Trophoblast cell (in vitro differentiated cells and primary cell): ENCODE data around the gene ZNF576.

Source experiments
- DNase-seq, 2 donors: peaks; one replicate each; pipeline ENCODE4 v3.0.0-alpha.2; 2016
- H2AFZ ChIP-seq: 2 replicates; pipeline ENCODE4 v1.6.1; 2013; ENCODE audit warnings: low read length, moderate library complexity, mild to moderate bottlenecking; ENCODE audit not compliant: insufficient read depth, poor library complexity
- H2AK5ac ChIP-seq: 2 replicates; pipeline ENCODE4 v1.6.1; 2013; ENCODE audit warnings: mild to moderate bottlenecking, low read length
- H2BK120ac ChIP-seq: 2 replicates; pipeline ENCODE4 v1.6.1; 2013; ENCODE audit warnings: low read length, mild to moderate bottlenecking, moderate library complexity; ENCODE audit not compliant: insufficient read depth, poor library complexity
- H2BK12ac ChIP-seq: 2 replicates; pipeline ENCODE4 v1.6.1; 2013; ENCODE audit warnings: mild to moderate bottlenecking, low read length, moderate library complexity
- H2BK5ac ChIP-seq: 2 replicates; pipeline ENCODE4 v1.6.1; 2013; ENCODE audit warnings: low read length, low read depth, moderate library complexity, mild to moderate bottlenecking; ENCODE audit not compliant: poor library complexity
- H3K14ac ChIP-seq: 2 replicates; pipeline ENCODE4 v1.6.1; 2013; ENCODE audit warnings: mild to moderate bottlenecking, low read length
- H3K18ac ChIP-seq: 2 replicates; pipeline ENCODE4 v1.6.1; 2013; ENCODE audit warnings: mild to moderate bottlenecking, low read length
- H3K23ac ChIP-seq: 2 replicates; pipeline ENCODE4 v1.6.1; 2013; ENCODE audit warnings: low read length
- H3K27ac ChIP-seq: 2 replicates; pipeline ENCODE4 v1.5.1; 2013; ENCODE audit warnings: low read depth, mild to moderate bottlenecking, inconsistent platforms, low read length, moderate library complexity
- H3K27me3 ChIP-seq: 2 replicates; pipeline ENCODE4 v1.6.1; 2013; ENCODE audit warnings: inconsistent platforms, mild to moderate bottlenecking, low read length, moderate library complexity; ENCODE audit not compliant: insufficient read depth
- H3K36me3 ChIP-seq, 2 experiments: 1 replicate in 1 of 2; 2 replicates in 1 of 2; pipeline ENCODE4 v1.6.1; 2013; ENCODE audit warnings: low read length in 2 of 2, mild to moderate bottlenecking in 2 of 2, moderate library complexity in 1 of 2; ENCODE audit not compliant: insufficient read depth in 2 of 2, control insufficient read depth in 1 of 2
- H3K4ac ChIP-seq: 2 replicates; pipeline ENCODE4 v1.6.1; 2013; ENCODE audit warnings: low read depth, mild to moderate bottlenecking, low read length, moderate library complexity
- H3K4me1 ChIP-seq, 2 experiments: 1 replicate in 1 of 2; 2 replicates in 1 of 2; pipeline ENCODE4 v1.6.1; 2013; ENCODE audit warnings: low read length in 2 of 2, mild to moderate bottlenecking in 2 of 2, moderate library complexity in 1 of 2; ENCODE audit not compliant: insufficient read depth in 2 of 2, control insufficient read depth in 1 of 2
- H3K4me2 ChIP-seq: 2 replicates; pipeline ENCODE4 v1.6.1; 2013; ENCODE audit warnings: inconsistent platforms, mild to moderate bottlenecking, low read length, moderate library complexity
- H3K4me3 ChIP-seq: 2 replicates; pipeline ENCODE4 v1.5.1; 2013; ENCODE audit warnings: mild to moderate bottlenecking, low read depth, low read length, inconsistent platforms
- H3K79me1 ChIP-seq: one replicate; pipeline ENCODE4 v1.6.1; 2013; ENCODE audit warnings: low read length
- H3K79me2 ChIP-seq: 2 replicates; pipeline ENCODE4 v1.6.1; 2013; ENCODE audit warnings: low read length, mild to moderate bottlenecking; ENCODE audit not compliant: control insufficient read depth, insufficient read depth, poor library complexity
- H3K9ac ChIP-seq: 2 replicates; pipeline ENCODE4 v1.6.1; 2013; ENCODE audit warnings: mild to moderate bottlenecking, low read length
- H3K9me3 ChIP-seq: 2 replicates; pipeline ENCODE4 v1.6.1; 2013; ENCODE audit warnings: low read depth, mild to moderate bottlenecking, control low read depth, inconsistent platforms, low read length; ENCODE audit not compliant: insufficient read depth
- H4K12ac ChIP-seq: 2 replicates; pipeline ENCODE4 v1.6.1; 2013; ENCODE audit warnings: low read depth, mild to moderate bottlenecking, low read length, moderate library complexity
- H4K8ac ChIP-seq: 2 replicates; pipeline ENCODE4 v1.6.1; 2013; ENCODE audit warnings: low read depth, mild to moderate bottlenecking, low read length, moderate library complexity
- H4K91ac ChIP-seq: one replicate; pipeline ENCODE4 v1.6.1; 2013; ENCODE audit warnings: low read depth, mild to moderate bottlenecking, low read length, moderate library complexity
- WGBS: extraction: QIAGEN DNeasy Blood & Tissue Kit; methylation state at CpG from one replicate; pipeline ENCODE4 v1.1.7; 2013; ENCODE audit warnings: missing lambda C conversion rate; ENCODE audit not compliant: insufficient read length, insufficient coverage; ENCODE audit errors: extremely low coverage; 5-methylcytosine and 5-hydroxymethylcytosine counted together

The ZNF576 gene

GRCh38 chr19:43622956-43623355 is 26.6 kb downstream of the ZNF576 start:
- WGBS: no CpG with 5 or more reads among the region's 1 CpG
- H3K14ac ChIP-seq: no peak overlapping the region

GRCh38 chr19:43623889-43624670 is 27.7 kb downstream of the ZNF576 start:
- peak; percentile 14 to 43 for DNase-seq
- Histone ChIP-seq H2AK5ac (no peak overlapping the region), H3K9ac (no peak overlapping the region), H2BK5ac (no peak overlapping the region), H3K18ac (no peak overlapping the region), H3K14ac (no peak overlapping the region), H3K79me1 (peaks cover 10% of the 10 kb centered on the region), H3K27me3 (no peaks in the 10 kb centered on the region), H3K36me3 (no peaks in the 10 kb centered on the region), H4K12ac (no peak overlapping the region), H3K4me2 (no peak overlapping the region), H3K9me3 (peaks cover 6% of the 10 kb centered on the region), H2BK12ac (no peak overlapping the region), H4K8ac (no peak overlapping the region), H2AFZ (no peak overlapping the region), H3K23ac (no peak overlapping the region), H3K27ac (no peak overlapping the region), H3K79me2 (peaks cover 6% of the 10 kb centered on the region), H4K91ac (no peak overlapping the region), H3K4ac (no peak overlapping the region), H3K4me3 (no peak overlapping the region), H3K4me1 (peaks cover 4 to 5% of the 10 kb centered on the region in 2 experiments), H2BK120ac (no peak overlapping the region)
- WGBS: no CpG with 5 or more reads among the region's 35 CpGs

More at GRCh38 chr19:43622956-43623355, 26.6 kb downstream of the ZNF576 start:
- H2BK5ac ChIP-seq: no peak overlapping the region
- peaks cover 7 to 9% of the 10 kb centered on the region in 2 experiments for H3K4me1 ChIP-seq
- H3K27me3 ChIP-seq: no peaks in the 10 kb centered on the region
- no peak overlapping the region for H3K9ac ChIP-seq
- no peak overlapping the region for H3K4me2 ChIP-seq
- H3K18ac ChIP-seq: no peak overlapping the region
- H4K12ac ChIP-seq: no peak overlapping the region
- no peak for DNase-seq
- no peak overlapping the region for H3K27ac ChIP-seq
- no peak overlapping the region for H3K4me3 ChIP-seq
- H3K36me3 ChIP-seq: no peaks in the 10 kb centered on the region
- no peak overlapping the region for H3K23ac ChIP-seq
- H3K79me2 ChIP-seq: peaks cover 9% of the 10 kb centered on the region
- H3K9me3 ChIP-seq: peaks cover 6% of the 10 kb centered on the region
- no peak overlapping the region for H2BK12ac ChIP-seq
- no peak overlapping the region for H2BK120ac ChIP-seq
- H3K79me1 ChIP-seq: peaks cover 15% of the 10 kb centered on the region
- no peak overlapping the region for H4K8ac ChIP-seq
- no peak overlapping the region for H3K4ac ChIP-seq
- no peak overlapping the region for H2AFZ ChIP-seq
- no peak overlapping the region for H4K91ac ChIP-seq
- H2AK5ac ChIP-seq: no peak overlapping the region

- H3K27ac ChIP-seq: no peak overlapping the region
- H3K14ac ChIP-seq: no peak overlapping the region
- H4K12ac ChIP-seq: no peak overlapping the region
- no peak overlapping the region for H2AFZ ChIP-seq
- H2BK120ac ChIP-seq: no peak overlapping the region
- no peak overlapping the region for H2BK12ac ChIP-seq
- H3K79me1 ChIP-seq: peaks cover 2% of the 10 kb centered on the region
- no peak overlapping the region for H3K4me3 ChIP-seq
- no peaks in the 10 kb centered on the region for H3K27me3 ChIP-seq
- no peaks in the 10 kb centered on the region for H3K36me3 ChIP-seq
- no peak overlapping the region for H2AK5ac ChIP-seq
- H4K8ac ChIP-seq: no peak overlapping the region
- no peak overlapping the region for H4K91ac ChIP-seq
- no peak overlapping the region for H3K4ac ChIP-seq
- no CpG with 5 or more reads among the region's 30 CpGs for WGBS
- peaks cover 3 to 4% of the 10 kb centered on the region in 2 experiments for H3K4me1 ChIP-seq
- H3K4me2 ChIP-seq: peak overlapping the region; percentile 35
- DNase-seq: peak; percentile 46 to 71
- H3K79me2 ChIP-seq: no peaks in the 10 kb centered on the region
- H2BK5ac ChIP-seq: no peak overlapping the region
- H3K23ac ChIP-seq: no peak overlapping the region
- H3K9me3 ChIP-seq: peaks cover 6% of the 10 kb centered on the region
- H3K18ac ChIP-seq: no peak overlapping the region
- H3K9ac ChIP-seq: no peak overlapping the region
Measured at GRCh38 chr19:43624933-43625332, 28.5 kb downstream of the ZNF576 start.

- H3K27me3 ChIP-seq: no peaks in the 10 kb centered on the region
- WGBS: 100% methylated on average over 2 of the region's 32 CpGs
Measured at GRCh38 chr19:43625918-43626579, 29.7 kb downstream of the ZNF576 start.

More at GRCh38 chr19:43625918-43626579, 29.7 kb downstream of the ZNF576 start:
- Histone ChIP-seq H3K4me1 (no peaks in the 10 kb centered on the region), H3K9ac (no peak overlapping the region), H3K9me3 (peaks cover 6% of the 10 kb centered on the region), H3K4ac (no peak overlapping the region), H2BK5ac (no peak overlapping the region), H3K27ac (no peak overlapping the region), H4K12ac (no peak overlapping the region), H4K91ac (no peak overlapping the region), H2BK12ac (no peak overlapping the region), H3K79me1 (no peaks in the 10 kb centered on the region), H3K36me3 (no peaks in the 10 kb centered on the region), H2AFZ (no peak overlapping the region), H3K4me3 (no peak overlapping the region), H3K14ac (no peak overlapping the region), H3K79me2 (no peaks in the 10 kb centered on the region), H3K23ac (no peak overlapping the region), H3K4me2 (no peak overlapping the region), H2BK120ac (no peak overlapping the region), H2AK5ac (no peak overlapping the region), H4K8ac (no peak overlapping the region), H3K18ac (no peak overlapping the region)
- peak; percentile 35 to 58 for DNase-seq
